Stimulated activated naive CD8-positive, alpha-beta T cell treated with anti-CD3 and anti-CD28 coated beads, Interleukin-15, amount 100 ng/mL, for 72 hours (primary cell): ENCODE data around the gene SLC13A3.

Experiments used
- ATAC-seq: fragments of 150-1000 bp; cut with Tn5 transposase; 2 replicates; pipeline ENCODE4 v1.10.0; 2021; ENCODE audit warnings: mild to moderate bottlenecking, moderate library complexity
- DNase-seq, 2 donors: peaks; one replicate each; pipeline ENCODE4 v3.0.0; 2021 to 2022
- H3K27ac Mint-ChIP-seq, 2 donors: one replicate each; pipeline ENCODE4 v1.8.0; 2022; ENCODE audit warnings: mild to moderate bottlenecking in 2 of 2, mixed read lengths in 2 of 2, moderate library complexity in 2 of 2
- H3K27me3 Mint-ChIP-seq: one replicate; pipeline ENCODE4 v1.8.0; 2022; ENCODE audit warnings: mixed read lengths
- H3K4me1 Mint-ChIP-seq: one replicate; pipeline ENCODE4 v1.8.0; 2022; ENCODE audit warnings: mild to moderate bottlenecking, mixed read lengths
- H3K4me3 Mint-ChIP-seq, 2 donors: one replicate each; pipeline ENCODE4 v1.8.0; 2022; ENCODE audit warnings: mild to moderate bottlenecking in 2 of 2, mixed read lengths in 2 of 2, moderate library complexity in 1 of 2
- H3K9me3 Mint-ChIP-seq, 2 donors: one replicate each; pipeline ENCODE4 v1.8.0; 2022; ENCODE audit warnings: mixed read lengths in 2 of 2

Gene SLC13A3

GRCh38 chr20:46647469-46647868 lies 3.8 kb downstream of the SLC13A3 start:
- DNase-seq, result no peak
- Mint-ChIP-seq H3K9me3 (no peaks in the 10 kb centered on the region), H3K27me3 (peaks cover 28% of the 10 kb centered on the region), H3K27ac (no peak overlapping the region), H3K4me1 (no peaks in the 10 kb centered on the region), H3K4me3 (no peak overlapping the region)
- ATAC-seq, result no peak

GRCh38 chr20:46646659-46647380 lies 4.4 kb downstream of the SLC13A3 start:
- Mint-ChIP-seq H3K9me3 (no peaks in the 10 kb centered on the region), H3K4me1 (no peaks in the 10 kb centered on the region), H3K4me3 (no peak overlapping the region), H3K27ac (no peak overlapping the region), H3K27me3 (peaks cover 27% of the 10 kb centered on the region)
- DNase-seq (no peak), ATAC-seq (no peak)

- H3K9me3 Mint-ChIP-seq, result no peaks in the 10 kb centered on the region
- no peak overlapping the region for H3K4me3 Mint-ChIP-seq
- H3K27me3 Mint-ChIP-seq, result peaks cover 20% of the 10 kb centered on the region
- H3K27ac Mint-ChIP-seq, result no peak overlapping the region
- DNase-seq (no peak), ATAC-seq (no peak)
- no peaks in the 10 kb centered on the region for H3K4me1 Mint-ChIP-seq
These were observed 5.1 kb downstream of the SLC13A3 start for GRCh38 chr20:46646122-46646521.

GRCh38 chr20:46644733-46645132 lies 6.5 kb downstream of the SLC13A3 start:
- ATAC-seq, result no peak
- no peak overlapping the region for H3K4me3 Mint-ChIP-seq
- H3K27me3 Mint-ChIP-seq, result peaks cover 11% of the 10 kb centered on the region
- no peak for DNase-seq
- no peaks in the 10 kb centered on the region for H3K9me3 Mint-ChIP-seq
- no peak overlapping the region for H3K27ac Mint-ChIP-seq
- no peaks in the 10 kb centered on the region for H3K4me1 Mint-ChIP-seq

- Mint-ChIP-seq H3K4me1 (no peaks in the 10 kb centered on the region), H3K27ac (no peak overlapping the region), H3K27me3 (peaks cover 10% of the 10 kb centered on the region), H3K9me3 (no peaks in the 10 kb centered on the region), H3K4me3 (no peak overlapping the region)
- no peak for ATAC-seq
- no peak for DNase-seq
These were observed 7.1 kb downstream of the SLC13A3 start for GRCh38 chr20:46644160-46644559.

GRCh38 chr20:46642969-46643343 lies 8.3 kb downstream of the SLC13A3 start:
- ATAC-seq, result no peak
- DNase-seq, result no peak
- no peak overlapping the region for H3K27ac Mint-ChIP-seq
- H3K4me1 Mint-ChIP-seq, result no peaks in the 10 kb centered on the region
- H3K27me3 Mint-ChIP-seq, result peaks cover 11% of the 10 kb centered on the region
- H3K9me3 Mint-ChIP-seq, result no peaks in the 10 kb centered on the region
- H3K4me3 Mint-ChIP-seq, result no peak overlapping the region

- Mint-ChIP-seq H3K27me3 (peaks cover 16% of the 10 kb centered on the region), H3K9me3 (no peaks in the 10 kb centered on the region), H3K4me1 (no peaks in the 10 kb centered on the region), H3K4me3 (no peak overlapping the region), H3K27ac (no peak overlapping the region)
- ATAC-seq (no peak), DNase-seq (no peak)
These were observed 8.8 kb downstream of the SLC13A3 start for GRCh38 chr20:46642265-46642968.

GRCh38 chr20:46641424-46641823 lies 9.8 kb downstream of the SLC13A3 start:
- H3K4me1 Mint-ChIP-seq, result no peaks in the 10 kb centered on the region
- no peak overlapping the region for H3K27ac Mint-ChIP-seq
- ATAC-seq (no peak), DNase-seq (no peak)
- peaks cover 21% of the 10 kb centered on the region for H3K27me3 Mint-ChIP-seq
- H3K9me3 Mint-ChIP-seq, result no peaks in the 10 kb centered on the region
- H3K4me3 Mint-ChIP-seq, result no peak overlapping the region

- H3K4me3 Mint-ChIP-seq, result no peak overlapping the region
- DNase-seq (no peak), ATAC-seq (no peak)
- no peaks in the 10 kb centered on the region for H3K9me3 Mint-ChIP-seq
- H3K27ac Mint-ChIP-seq, result peak overlapping the region in 1 of 2 donors; percentile 55
- H3K4me1 Mint-ChIP-seq, result no peaks in the 10 kb centered on the region
- H3K27me3 Mint-ChIP-seq, result peaks cover 21% of the 10 kb centered on the region
These were observed 10.5 kb downstream of the SLC13A3 start for GRCh38 chr20:46640536-46641311.

- no peaks in the 10 kb centered on the region for H3K4me1 Mint-ChIP-seq
- ATAC-seq, result no peak
- H3K27ac Mint-ChIP-seq, result no peak overlapping the region
- H3K27me3 Mint-ChIP-seq, result peaks cover 22% of the 10 kb centered on the region
- H3K4me3 Mint-ChIP-seq, result no peak overlapping the region
- no peak for DNase-seq
- no peaks in the 10 kb centered on the region for H3K9me3 Mint-ChIP-seq
These were observed 11.2 kb downstream of the SLC13A3 start for GRCh38 chr20:46640044-46640443.

- H3K27me3 Mint-ChIP-seq, result peaks cover 26% of the 10 kb centered on the region
- ATAC-seq (no peak), DNase-seq (no peak)
- no peaks in the 10 kb centered on the region for H3K4me1 Mint-ChIP-seq
- H3K4me3 Mint-ChIP-seq, result no peak overlapping the region
- no peaks in the 10 kb centered on the region for H3K9me3 Mint-ChIP-seq
- no peak overlapping the region for H3K27ac Mint-ChIP-seq
These were observed 11.7 kb downstream of the SLC13A3 start for GRCh38 chr20:46639587-46639986.

GRCh38 chr20:46638898-46639274 lies 12.4 kb downstream of the SLC13A3 start:
- DNase-seq (no peak), ATAC-seq (no peak)
- no peak overlapping the region for H3K4me3 Mint-ChIP-seq
- H3K4me1 Mint-ChIP-seq, result no peaks in the 10 kb centered on the region
- H3K27ac Mint-ChIP-seq, result peak overlapping the region; percentile 12 to 13
- no peaks in the 10 kb centered on the region for H3K9me3 Mint-ChIP-seq
- H3K27me3 Mint-ChIP-seq, result peaks cover 28% of the 10 kb centered on the region

GRCh38 chr20:46638134-46638897 lies 12.9 kb downstream of the SLC13A3 start:
- peaks cover 28% of the 10 kb centered on the region for H3K27me3 Mint-ChIP-seq
- ATAC-seq (no peak), DNase-seq (no peak)
- H3K9me3 Mint-ChIP-seq, result no peaks in the 10 kb centered on the region
- no peaks in the 10 kb centered on the region for H3K4me1 Mint-ChIP-seq
- H3K4me3 Mint-ChIP-seq, result no peak overlapping the region
- peak overlapping the region; percentile 12 to 13 for H3K27ac Mint-ChIP-seq

- H3K4me3 Mint-ChIP-seq, result no peak overlapping the region
- ATAC-seq, result no peak
- H3K27ac Mint-ChIP-seq, result no peak overlapping the region
- H3K4me1 Mint-ChIP-seq, result no peaks in the 10 kb centered on the region
- H3K9me3 Mint-ChIP-seq, result no peaks in the 10 kb centered on the region
- no peak for DNase-seq
- H3K27me3 Mint-ChIP-seq, result peaks cover 28% of the 10 kb centered on the region
These were observed 13.7 kb downstream of the SLC13A3 start for GRCh38 chr20:46637427-46638133.

- H3K4me1 Mint-ChIP-seq, result no peaks in the 10 kb centered on the region
- H3K27ac Mint-ChIP-seq, result no peak overlapping the region
- ATAC-seq (no peak), DNase-seq (no peak)
- no peak overlapping the region for H3K4me3 Mint-ChIP-seq
- H3K9me3 Mint-ChIP-seq, result no peaks in the 10 kb centered on the region
- H3K27me3 Mint-ChIP-seq, result peaks cover 28% of the 10 kb centered on the region
These were observed 14.2 kb downstream of the SLC13A3 start for GRCh38 chr20:46637020-46637419.
